Endodermal cell (in vitro differentiated cells): ENCODE data around the gene ASB17. TPM values are rescaled to one million over a fixed set of nuclear protein-coding genes. Genes with fewer than 3 reads are reported as not detected.

Source experiments
- DNase-seq: peaks from one replicate; pipeline ENCODE4 v3.0.0-alpha.2; 2017
- H3K27ac ChIP-seq: 2 replicates; pipeline ENCODE4 v1.5.1; 2013; ENCODE audit warnings: mild to moderate bottlenecking, low read depth, low read length, moderate library complexity
- H3K27me3 ChIP-seq: 2 replicates; pipeline ENCODE4 v1.6.1; 2013; ENCODE audit warnings: mild to moderate bottlenecking, low read length, moderate library complexity; ENCODE audit not compliant: insufficient read depth, control insufficient read depth, poor library complexity, severe bottlenecking
- H3K36me3 ChIP-seq: 2 replicates; pipeline ENCODE4 v1.7.0; 2013; ENCODE audit warnings: mild to moderate bottlenecking, low read length, moderate library complexity; ENCODE audit not compliant: control insufficient read depth, insufficient read depth
- H3K4me1 ChIP-seq: one replicate; pipeline ENCODE4 v1.7.0; 2013; ENCODE audit warnings: low read length; ENCODE audit not compliant: control insufficient read depth, insufficient read depth
- H3K4me3 ChIP-seq: 2 replicates; pipeline ENCODE4 v1.5.1; 2013; ENCODE audit warnings: mild to moderate bottlenecking, low read length, moderate library complexity
- H3K9ac ChIP-seq: 2 replicates; pipeline ENCODE4 v1.6.1; 2013; ENCODE audit warnings: mild to moderate bottlenecking, low read length, moderate library complexity; ENCODE audit not compliant: poor library complexity, severe bottlenecking; ENCODE audit errors: extremely low read depth
- H3K9me3 ChIP-seq: 2 replicates; pipeline ENCODE4 v1.6.1; 2013; ENCODE audit warnings: mild to moderate bottlenecking, low read length, moderate library complexity; ENCODE audit not compliant: control insufficient read depth
- H3K27ac Mint-ChIP-seq: 2 replicates; pipeline ENCODE4 v1.8.0; 2020; ENCODE audit warnings: mixed read lengths
- H3K27me3 Mint-ChIP-seq: 2 replicates; pipeline ENCODE4 v1.8.0; 2021; ENCODE audit warnings: mild to moderate bottlenecking, mixed read lengths; ENCODE audit not compliant: insufficient read depth
- H3K36me3 Mint-ChIP-seq: 2 replicates; pipeline ENCODE4 v1.8.0; 2020; ENCODE audit warnings: low read depth, mixed read lengths
- H3K4me1 Mint-ChIP-seq: 2 replicates; pipeline ENCODE4 v1.8.0; 2020; ENCODE audit warnings: mixed read lengths
- H3K4me3 Mint-ChIP-seq: 2 replicates; pipeline ENCODE4 v1.8.0; 2020; ENCODE audit warnings: mild to moderate bottlenecking, moderate library complexity, mixed read lengths
- H3K9me3 Mint-ChIP-seq: 2 replicates; pipeline ENCODE4 v1.8.0; 2020; ENCODE audit warnings: mild to moderate bottlenecking, mixed read lengths
- WGBS, 2 experiments: methylation state at CpG; one replicate each; pipeline versions ENCODE4 v1.1.5 to v1.1.7; 2013; ENCODE audit warnings: missing lambda C conversion rate in 2 of 2, mixed read lengths in 1 of 2; ENCODE audit not compliant: insufficient coverage in 1 of 2, insufficient read length in 1 of 2; 5-methylcytosine and 5-hydroxymethylcytosine counted together
- total RNA-seq, 2 donors: library from RNA; stranded (reverse); fragmentation: NEBNext Ultra II Directional in 1 of 2; extraction: Animal tissue kit (Norgen Biotek cat#: 25700) in 1 of 2; gene quantifications; 2 replicates in 1 of 2; 3 replicates in 1 of 2; pipeline ENCODE4 v1.2.1, GENCODE V29; 2021
- TF ChIP-seq, protein P1 (sequence below): fragments of 200-600 bp; sonication (generic); conservative IDR thresholded peaks from 2 replicates; pipeline ENCODE4 v1.5.0; 2021; ENCODE audit warnings: antibody characterized with exemption, mild to moderate bottlenecking

Gene ASB17
- total RNA-seq, 2 donors from 2014 or later = not detected

DNA sequence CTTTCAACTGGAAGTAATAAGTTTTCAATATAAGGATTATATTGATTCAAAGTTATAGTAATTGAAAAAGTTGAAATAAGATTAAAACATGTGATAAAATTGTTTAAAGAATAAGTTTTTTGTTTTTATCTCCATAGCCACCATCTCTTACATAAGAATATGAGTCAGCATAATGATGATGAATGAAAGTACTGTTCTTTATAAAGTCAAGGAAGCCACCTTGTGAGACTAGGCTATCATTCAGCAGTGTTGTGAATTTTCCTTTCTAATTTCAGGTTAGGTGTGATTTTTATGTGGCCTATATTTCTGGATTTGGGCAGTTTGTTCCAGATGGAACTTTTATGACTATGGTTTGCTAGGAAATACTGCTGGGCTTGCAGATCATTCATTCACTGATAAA, 22.4 kb upstream of the ASB17 start:
- Mint-ChIP-seq H3K27me3 (no peaks in the 10 kb centered on the region), H3K36me3 (no peaks in the 10 kb centered on the region), H3K9me3 (no peaks in the 10 kb centered on the region), H3K27ac (no peak overlapping the region), H3K4me1 (peaks cover 11% of the 10 kb centered on the region), H3K4me3 (no peak overlapping the region)
- H3K4me1 ChIP-seq = peaks cover 2% of the 10 kb centered on the region
- H3K9ac ChIP-seq = no peak overlapping the region
- no peak overlapping the region for H3K4me3 ChIP-seq
- H3K36me3 ChIP-seq = no peaks in the 10 kb centered on the region
- H3K9me3 ChIP-seq = peaks cover 14% of the 10 kb centered on the region
- TF ChIP-seq, protein P1, sequence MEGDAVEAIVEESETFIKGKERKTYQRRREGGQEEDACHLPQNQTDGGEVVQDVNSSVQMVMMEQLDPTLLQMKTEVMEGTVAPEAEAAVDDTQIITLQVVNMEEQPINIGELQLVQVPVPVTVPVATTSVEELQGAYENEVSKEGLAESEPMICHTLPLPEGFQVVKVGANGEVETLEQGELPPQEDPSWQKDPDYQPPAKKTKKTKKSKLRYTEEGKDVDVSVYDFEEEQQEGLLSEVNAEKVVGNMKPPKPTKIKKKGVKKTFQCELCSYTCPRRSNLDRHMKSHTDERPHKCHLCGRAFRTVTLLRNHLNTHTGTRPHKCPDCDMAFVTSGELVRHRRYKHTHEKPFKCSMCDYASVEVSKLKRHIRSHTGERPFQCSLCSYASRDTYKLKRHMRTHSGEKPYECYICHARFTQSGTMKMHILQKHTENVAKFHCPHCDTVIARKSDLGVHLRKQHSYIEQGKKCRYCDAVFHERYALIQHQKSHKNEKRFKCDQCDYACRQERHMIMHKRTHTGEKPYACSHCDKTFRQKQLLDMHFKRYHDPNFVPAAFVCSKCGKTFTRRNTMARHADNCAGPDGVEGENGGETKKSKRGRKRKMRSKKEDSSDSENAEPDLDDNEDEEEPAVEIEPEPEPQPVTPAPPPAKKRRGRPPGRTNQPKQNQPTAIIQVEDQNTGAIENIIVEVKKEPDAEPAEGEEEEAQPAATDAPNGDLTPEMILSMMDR = no peak
- no peak for DNase-seq
- no peak overlapping the region for H3K27ac ChIP-seq
- H3K27me3 ChIP-seq = no peaks in the 10 kb centered on the region

DNA sequence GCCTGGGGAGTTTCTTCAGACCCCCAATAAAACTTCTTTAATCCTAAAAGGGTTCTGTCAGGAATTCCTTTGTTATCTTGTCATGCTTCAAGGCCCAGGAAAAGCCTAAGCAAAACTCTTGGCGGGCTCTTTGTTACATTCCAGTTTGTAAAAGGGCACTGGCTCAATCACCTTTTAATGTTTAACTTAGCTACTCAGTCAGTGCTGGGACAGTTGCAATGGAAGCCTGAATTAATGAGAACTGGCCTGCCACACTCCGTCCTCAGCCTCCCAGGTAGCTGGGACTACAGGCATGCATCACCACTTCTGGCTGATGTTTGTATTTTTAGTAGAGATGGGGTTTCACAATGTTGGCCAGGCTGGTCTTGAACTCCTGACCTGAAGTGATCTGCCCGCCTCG, 21.3 kb upstream of the ASB17 start:
- WGBS, 2 experiments = 91 to 100% methylated on average over 1 to 4 of the region's 4 CpGs
- Mint-ChIP-seq H3K9me3 (no peaks in the 10 kb centered on the region), H3K4me1 (peaks cover 11% of the 10 kb centered on the region), H3K36me3 (no peaks in the 10 kb centered on the region), H3K27me3 (no peaks in the 10 kb centered on the region), H3K4me3 (no peak overlapping the region), H3K27ac (peak overlapping the region; percentile 81)
- Histone ChIP-seq H3K27me3 (no peaks in the 10 kb centered on the region), H3K4me1 (peaks cover 2% of the 10 kb centered on the region), H3K27ac (no peak overlapping the region), H3K9me3 (peaks cover 13% of the 10 kb centered on the region), H3K9ac (no peak overlapping the region), H3K4me3 (no peak overlapping the region), H3K36me3 (no peaks in the 10 kb centered on the region)
- DNase-seq = no peak
- TF ChIP-seq, protein P1 = no peak

DNA sequence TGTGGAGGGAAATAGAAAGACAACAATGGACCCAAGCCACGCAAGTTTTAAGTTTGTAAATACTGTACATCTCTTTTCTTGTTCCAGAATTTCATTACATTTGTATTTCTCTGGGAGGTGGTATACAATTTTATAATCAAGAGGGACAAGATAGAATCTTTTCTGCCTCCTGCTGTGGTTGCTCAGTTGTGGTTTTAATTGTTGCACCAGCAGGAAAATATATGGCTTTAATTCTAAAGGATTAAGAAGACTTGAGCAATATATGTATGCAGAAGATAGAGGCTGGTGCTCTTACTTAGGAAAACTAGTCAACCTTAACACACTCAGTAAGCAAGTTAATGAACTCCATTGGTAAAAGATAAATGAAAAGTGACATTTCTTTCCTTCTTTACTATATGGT, 19.8 kb upstream of the ASB17 start:
- no peaks in the 10 kb centered on the region for H3K27me3 Mint-ChIP-seq
- no peak for DNase-seq
- peaks cover 13% of the 10 kb centered on the region for H3K9me3 ChIP-seq
- H3K27ac ChIP-seq = no peak overlapping the region
- WGBS, 2 experiments = 100% methylated on average over 1 of the region's 1 CpG
- H3K9me3 Mint-ChIP-seq = no peaks in the 10 kb centered on the region
- TF ChIP-seq, protein P1 = no peak
- H3K36me3 Mint-ChIP-seq = no peaks in the 10 kb centered on the region
- no peak overlapping the region for H3K4me3 ChIP-seq
- H3K4me1 ChIP-seq = peaks cover 2% of the 10 kb centered on the region
- no peak overlapping the region for H3K4me3 Mint-ChIP-seq
- no peaks in the 10 kb centered on the region for H3K36me3 ChIP-seq
- H3K4me1 Mint-ChIP-seq = peaks cover 11% of the 10 kb centered on the region
- no peaks in the 10 kb centered on the region for H3K27me3 ChIP-seq
- no peak overlapping the region for H3K9ac ChIP-seq
- H3K27ac Mint-ChIP-seq = no peak overlapping the region
